GM18511 (cell line): ENCODE results near the gene STIM2.
"Not testable (repeated sequence)": the region's sequence is repeated elsewhere in the genome, so short reads cannot be mapped to it uniquely, and the experiment has no call there.

Experiments
- ATAC-seq: cut with Tn5 transposase; IDR thresholded peaks from one replicate; pipeline ENCODE4 v1.9.1; 2021; ENCODE audit warnings: mild to moderate bottlenecking, moderate library complexity; ENCODE audit not compliant: unreplicated experiment

STIM2 gene

DNA sequence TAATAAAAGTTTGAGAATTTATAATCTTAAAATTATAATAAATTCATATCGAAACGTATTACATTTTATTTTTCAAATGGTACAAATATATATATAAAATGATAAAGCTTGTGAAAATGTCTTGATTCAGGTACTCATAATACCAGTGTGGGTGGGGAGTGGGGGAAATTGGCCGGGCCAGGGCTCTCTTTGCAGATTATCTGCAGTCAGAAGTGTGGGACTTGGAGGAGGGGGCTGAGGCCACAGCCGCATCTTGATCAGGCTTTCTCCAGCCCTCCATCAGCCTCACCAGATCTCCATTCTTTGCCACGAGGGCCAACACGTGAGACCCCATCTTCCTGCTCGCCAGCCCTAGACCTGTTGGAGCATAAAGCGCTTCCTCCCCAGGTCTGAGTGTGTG lies 86.7 kb downstream of the STIM2 start:
- no peak for ATAC-seq

DNA sequence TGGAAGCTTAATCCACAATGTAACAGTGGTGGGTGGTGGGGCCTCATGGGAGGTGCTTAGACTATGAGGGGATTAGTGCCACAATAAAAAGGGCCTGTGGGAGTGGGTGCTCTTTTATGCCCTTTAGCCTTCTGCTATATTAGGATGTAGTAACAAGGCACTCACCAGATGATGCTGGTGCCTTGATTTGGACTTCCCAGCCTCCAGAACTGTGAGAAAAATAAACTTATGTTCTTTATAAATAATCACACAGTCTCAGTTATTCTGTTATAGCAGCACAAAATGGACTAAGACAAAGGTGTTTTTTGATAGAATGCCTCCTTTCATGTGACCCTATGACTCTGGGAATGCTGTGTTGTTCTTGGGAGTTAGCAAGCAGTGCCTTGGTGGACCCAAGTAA lies 89.8 kb downstream of the STIM2 start:
- ATAC-seq, result no peak

DNA sequence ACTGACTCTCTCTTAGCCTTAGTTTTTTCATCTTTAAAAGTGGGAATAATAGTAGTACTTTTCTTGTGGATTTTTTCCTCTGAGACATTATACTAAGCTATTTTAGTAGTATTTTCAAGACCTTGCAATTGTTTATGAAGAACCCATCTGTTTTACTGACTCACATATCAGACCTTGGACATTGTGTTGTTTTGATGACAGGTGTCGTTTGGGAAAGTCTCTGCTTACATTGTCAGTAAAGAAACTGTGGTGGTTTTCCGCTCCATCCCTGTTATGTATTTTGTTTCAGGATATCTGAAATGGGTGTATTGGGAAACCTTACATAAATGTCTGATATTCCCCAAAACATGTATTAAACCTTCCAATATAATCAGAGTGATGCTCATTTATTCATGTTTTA lies 92.2 kb downstream of the STIM2 start:
- no peak for ATAC-seq

DNA sequence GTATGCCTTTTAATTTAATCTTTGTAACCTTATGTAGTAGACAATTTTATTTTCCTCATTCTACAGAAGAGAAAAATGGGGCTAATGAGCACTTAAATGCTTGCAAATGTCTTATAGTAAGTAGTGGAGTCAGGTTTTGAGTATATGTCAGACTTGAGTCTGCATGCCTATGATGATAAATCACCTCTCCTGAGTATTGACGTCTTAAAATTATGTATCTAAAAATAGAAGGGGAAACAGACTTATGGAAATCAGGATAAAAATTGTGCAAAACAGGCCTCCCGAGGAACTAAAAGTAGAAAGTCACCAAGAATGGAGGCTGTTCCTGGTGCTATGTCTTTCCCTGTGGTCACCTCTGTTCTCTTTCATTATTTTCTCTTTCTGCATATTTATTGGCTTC lies 92.7 kb downstream of the STIM2 start:
- no peak for ATAC-seq

DNA sequence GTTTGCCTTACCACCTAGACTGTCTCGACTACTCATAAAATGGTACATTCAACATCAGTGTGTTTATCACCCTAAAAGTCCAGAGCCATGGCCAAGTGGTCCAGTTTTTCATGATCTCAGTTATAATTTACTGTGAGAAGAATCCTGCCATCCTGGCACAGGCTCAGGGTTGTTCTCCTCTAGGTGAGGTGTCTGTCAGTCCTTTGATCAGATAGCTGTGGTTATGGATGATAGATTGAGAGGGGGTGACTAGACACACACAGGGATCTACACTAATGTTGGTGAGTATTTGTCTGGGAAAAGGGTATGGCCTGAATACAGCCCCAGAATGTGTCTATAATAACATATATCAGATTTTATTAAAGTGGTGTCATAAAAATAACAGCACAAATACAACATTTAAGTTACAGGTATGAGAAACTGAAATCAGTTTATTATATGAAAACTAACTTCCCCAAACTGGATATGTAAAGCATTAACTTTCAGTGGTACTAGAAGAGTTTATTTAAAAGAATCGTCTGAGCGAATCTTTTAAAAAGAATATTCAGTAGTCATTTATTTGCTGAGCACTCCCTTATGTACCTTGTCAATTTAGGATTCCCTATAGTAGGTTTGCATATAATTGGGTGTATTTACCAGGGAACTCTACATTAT lies 93.3 kb downstream of the STIM2 start:
- no peak for ATAC-seq

DNA sequence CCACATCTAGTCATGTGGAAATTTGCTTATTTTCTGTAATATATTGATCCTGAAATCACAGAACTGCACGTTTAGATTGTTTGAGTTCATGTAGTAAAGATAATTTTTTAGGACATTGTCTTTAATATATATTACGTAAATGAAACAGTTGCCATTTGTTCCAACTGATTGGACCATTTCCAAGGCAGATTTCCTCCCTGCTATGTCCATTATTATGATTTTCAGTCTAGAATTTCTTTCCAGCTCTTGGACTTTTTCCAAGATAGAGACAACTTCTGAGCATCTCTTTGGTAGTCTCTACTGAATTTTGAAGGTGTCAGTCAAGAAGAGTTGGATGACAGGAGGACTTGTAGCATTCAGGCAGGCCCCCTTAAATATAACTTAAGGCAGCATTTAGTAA lies 94.6 kb downstream of the STIM2 start:
- ATAC-seq, result no peak

DNA sequence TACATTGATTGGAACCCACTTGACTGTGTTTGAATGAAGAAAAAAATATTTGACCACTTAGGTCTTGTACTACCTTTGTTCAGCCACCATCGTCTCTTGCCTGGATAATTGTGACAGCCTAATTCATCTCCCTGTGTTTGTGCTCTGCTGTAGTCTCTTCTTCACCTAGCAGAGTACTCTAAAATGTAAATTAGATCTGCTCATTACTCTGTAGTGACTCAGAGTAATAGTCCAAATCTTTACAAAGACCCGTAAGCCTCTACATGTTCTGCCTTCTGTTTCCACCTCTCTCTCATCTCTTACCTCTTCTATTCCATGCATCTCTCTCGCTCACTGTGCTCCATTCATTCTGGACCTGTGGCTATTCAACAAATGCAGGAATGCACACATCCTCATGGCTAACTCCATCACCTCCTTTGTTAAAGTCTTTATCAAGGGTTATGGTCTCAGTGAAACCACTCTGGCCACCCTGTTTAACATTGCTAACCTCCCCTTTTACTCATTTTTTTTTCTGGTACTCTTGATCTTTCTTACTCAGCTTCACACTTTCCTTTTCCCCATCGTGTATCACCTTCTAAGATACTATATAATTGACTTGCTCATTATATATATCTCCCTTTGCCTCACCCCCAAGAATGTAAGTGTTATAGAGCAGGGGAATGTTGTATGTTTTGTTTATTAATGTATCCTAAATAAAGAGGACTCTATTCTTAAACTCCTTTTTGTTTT lies 98.4 kb downstream of the STIM2 start:
- no peak for ATAC-seq

DNA sequence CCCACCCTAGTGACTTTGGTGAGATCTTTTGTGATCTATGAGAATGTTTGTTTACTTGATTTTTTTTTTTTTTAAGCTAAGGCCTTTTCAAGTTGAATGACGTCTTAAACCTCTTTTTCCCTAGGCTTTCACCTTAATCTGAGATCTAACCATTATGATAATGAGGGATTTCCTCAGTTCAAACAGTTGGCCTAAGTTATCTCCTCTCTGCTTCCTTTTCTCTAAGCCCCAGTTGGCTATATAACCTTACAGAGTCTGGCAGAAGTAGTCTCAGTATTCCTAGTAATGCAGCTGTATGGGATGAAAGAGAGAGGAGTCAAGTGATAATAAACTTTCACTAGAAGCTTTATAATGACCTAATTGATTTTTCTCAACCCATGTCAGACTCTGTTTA lies 99.0 kb downstream of the STIM2 start:
- ATAC-seq, result no peak

DNA sequence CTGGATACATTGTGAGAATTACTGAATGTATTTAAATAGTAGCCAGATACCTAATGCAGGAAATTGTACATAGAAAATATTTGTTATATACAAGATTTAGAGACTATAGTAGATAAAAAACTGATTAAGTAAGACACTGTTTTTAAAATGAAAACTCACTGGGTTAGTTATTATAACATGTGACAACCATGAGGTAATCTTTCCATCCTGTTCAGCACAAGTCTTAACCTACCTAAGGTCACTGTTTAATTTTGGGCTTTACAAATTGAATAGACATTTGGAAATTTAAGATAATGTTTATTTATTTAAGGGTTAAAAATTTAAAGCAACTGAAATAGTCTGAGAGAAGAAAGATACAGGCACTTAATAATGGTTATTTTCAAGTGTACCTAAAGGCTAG lies 102.1 kb downstream of the STIM2 start:
- ATAC-seq, result no peak

DNA sequence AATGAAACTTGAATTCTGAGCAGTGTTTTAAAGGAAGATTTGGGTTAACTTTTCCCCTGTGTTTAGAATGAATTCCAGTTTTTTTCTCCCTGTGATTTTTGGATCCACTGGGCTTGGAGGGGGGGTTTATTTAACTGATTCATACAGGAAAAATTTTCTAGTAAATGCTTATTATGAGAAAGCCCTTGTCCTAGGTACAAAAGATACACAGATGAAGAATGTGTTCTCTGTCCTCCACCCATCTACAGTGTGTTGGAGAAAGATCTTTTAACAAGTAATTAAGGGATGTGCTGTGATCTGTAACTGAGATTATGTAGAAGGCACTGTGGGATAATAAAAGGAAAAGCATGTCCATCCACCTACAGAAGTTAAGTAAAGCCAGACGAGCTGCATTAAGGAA lies 103.9 kb downstream of the STIM2 start:
- no peak for ATAC-seq

DNA sequence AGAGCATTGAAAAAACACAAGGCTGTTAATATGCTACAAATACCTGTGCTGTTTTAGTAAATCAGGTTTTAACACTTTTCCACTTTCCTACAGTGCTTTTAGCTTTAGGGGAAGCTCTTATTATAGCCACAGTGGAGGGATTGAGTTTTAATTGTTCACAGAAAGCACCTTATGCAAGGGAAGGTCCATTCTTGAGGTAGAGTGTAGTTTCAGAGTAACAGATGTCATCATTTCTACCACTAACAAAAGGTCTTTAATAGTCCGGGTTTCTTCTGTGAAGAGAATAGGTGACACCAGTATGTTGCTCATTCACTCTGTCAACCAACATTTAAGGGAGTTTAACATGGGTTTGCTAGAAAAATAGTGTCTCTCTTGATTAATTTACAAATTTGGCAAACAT lies 104.4 kb downstream of the STIM2 start:
- no peak for ATAC-seq

DNA sequence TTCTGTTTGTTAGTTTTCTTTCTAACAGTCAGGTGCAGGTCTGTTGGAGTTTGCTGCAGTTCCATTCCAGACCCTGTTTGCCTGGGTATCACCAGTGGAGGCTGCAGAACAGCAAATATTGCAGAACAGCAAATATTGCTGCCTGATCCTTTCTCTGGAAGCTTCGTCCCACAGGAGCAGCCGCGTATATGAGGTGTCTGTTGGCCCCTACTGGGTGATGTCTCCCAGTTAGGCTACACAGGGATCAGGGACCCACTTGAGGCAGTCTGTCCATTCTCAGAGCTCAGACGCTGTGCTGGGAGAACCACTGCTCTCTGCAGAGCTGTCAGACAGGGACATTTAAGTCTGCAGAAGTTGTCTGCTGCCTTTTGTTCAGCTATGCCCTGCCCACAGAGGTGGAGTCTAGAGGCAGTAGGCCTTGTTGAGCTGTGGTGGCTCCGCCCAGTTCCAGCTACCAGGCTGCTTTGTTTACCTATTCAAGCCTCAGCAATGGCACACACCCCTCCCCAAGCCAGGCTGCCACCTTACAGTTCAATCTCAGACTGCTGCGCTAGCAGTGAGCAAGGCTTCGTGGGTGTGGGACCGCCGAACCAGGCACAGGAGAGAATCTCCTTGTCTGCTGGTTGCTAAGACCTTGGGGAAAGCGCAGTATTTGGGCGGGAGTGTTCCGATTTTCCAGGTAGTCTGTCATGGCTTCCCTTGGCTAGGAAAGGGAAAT lies 115.0 kb downstream of the STIM2 start:
- not testable (repeated sequence) for ATAC-seq

DNA sequence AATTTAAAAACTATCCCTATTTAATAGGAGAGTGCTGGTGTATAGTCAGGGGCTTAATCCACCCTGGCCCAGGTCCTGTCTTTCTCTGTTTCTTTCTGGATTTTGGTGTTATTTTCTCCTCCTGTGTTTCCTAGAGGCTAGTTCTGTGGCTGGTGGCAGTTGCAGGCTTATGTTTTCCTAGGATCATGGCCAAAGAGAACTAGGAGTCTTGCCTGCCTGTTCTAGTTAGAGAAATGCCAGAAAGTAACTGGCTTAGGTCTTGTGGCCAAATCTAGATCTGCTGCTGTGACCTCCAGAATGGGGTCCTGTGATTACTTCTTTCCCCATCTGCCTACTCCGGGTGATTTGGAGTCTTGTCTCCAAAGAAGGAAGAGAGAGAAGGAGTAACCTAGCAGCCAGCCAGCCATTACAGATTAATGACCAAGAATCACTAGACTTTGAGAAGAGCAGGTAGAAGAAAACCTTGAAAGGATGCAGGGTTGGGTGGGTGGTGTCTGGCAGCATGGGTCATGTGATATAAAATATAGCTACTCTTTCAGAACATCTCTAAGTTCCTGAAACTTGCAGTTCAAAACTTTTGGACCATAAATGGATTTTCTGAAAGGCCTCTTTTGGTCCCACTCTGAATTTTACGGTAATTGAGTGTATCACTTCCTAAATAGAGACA lies 117.9 kb downstream of the STIM2 start:
- ATAC-seq, result no peak

DNA sequence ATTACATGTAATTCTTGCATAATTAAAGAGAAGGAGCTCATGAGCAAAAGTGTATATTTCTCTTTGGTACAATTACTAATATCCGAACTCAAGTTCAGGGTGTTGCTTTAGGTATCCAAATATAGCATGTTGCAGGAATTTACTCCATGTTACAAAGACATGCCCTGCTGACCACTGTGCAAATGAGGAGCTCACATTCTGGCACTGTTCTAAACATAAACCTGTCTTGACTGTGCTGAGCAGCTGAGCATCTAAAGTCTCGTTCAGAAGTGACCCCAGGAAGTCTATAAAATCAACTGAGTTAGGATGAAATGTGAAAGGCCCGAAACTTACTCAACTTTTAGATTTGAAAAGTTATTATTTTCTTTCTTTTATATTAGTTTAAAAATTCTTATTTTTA lies 124.3 kb downstream of the STIM2 start:
- no peak for ATAC-seq

DNA sequence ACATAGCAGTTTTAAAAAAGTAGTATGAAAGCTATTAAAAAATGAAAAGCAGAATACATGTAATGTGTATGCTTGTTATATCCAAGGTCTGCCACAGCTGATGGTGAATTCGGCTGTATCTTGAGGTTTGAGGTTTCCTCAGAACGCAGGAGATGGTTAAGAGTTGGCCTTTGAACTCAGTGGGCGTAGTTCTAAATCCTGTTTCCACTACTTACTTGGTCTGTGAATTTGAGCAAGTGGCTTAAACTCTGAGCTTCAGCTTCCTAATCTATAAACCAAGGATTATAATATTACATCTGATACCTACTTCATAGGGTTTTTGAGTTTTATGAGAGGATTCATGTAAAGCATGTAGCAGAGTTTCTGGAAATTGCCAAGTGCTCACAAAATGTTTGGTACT lies 125.2 kb downstream of the STIM2 start:
- peak; percentile 96 for ATAC-seq

DNA sequence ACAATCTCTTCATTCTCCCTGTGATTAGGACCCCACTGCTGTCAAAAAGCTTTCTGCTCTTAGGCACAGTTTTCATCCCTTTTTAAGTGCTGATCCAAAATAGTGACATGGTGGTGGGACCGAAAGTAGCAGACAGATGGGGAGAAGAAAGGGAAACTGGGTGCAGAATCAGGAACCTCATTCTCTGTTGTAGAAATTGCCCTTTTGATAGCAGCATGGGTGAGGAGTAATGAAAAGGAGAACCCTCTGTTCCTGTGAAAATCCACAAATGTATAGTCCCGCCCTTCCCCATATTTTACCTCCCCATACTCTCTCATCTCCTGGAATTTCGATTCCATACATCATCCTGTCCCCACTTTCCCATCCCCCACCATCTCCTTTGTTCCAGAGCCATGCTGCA lies 126.5 kb downstream of the STIM2 start:
- ATAC-seq, result no peak

DNA sequence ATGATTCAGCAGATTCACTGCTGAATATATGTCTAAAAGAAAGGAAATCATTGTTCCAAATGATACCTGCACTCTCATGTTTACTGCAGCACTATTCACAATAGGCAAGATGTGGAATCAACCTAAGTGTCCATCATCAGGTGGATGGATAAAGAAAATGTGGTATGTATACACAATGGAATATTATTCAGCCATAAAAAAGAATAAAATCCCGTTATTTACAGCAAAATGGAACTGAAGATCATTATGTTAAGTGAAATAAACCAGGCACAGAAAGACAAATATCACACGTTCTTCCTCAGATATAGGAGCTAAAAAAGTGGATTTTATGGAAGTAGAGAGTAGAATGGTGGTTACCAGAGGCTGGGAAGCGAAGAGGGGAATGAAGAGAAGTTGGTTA lies 130.4 kb downstream of the STIM2 start:
- no peak for ATAC-seq

DNA sequence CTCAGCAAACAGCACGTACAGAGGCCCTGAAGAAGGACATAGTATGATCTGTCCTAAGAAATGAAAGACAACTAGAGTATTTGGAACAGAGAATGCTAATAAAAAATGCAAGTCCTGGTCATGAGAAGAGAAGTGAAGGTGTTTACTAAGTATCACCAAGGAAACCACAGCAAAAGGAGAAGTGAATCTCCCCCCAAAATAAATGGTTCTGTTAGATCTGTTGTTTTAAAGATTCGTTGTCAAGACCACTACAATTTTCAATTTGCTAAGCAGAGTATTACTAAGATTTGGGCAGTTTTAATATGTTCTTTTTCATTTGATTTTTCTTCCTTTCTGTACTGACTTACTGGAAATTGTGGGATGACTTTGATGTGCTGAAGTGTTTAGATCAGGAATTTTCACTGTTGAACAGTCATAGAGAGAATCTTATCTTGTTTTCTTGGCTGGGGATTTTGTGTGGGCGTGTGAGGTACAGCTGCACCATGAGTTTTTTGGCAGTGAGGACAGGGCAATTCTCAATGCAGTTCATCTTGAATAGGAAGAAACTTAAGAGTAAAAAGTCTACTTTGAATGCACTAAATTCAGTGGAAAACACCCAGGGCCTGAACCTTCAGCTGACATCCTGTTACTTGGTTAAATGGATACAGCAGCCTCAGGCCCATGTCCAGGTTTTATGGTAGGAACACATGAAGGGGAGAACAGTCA lies 132.2 kb downstream of the STIM2 start:
- peak; percentile 95 for ATAC-seq

DNA sequence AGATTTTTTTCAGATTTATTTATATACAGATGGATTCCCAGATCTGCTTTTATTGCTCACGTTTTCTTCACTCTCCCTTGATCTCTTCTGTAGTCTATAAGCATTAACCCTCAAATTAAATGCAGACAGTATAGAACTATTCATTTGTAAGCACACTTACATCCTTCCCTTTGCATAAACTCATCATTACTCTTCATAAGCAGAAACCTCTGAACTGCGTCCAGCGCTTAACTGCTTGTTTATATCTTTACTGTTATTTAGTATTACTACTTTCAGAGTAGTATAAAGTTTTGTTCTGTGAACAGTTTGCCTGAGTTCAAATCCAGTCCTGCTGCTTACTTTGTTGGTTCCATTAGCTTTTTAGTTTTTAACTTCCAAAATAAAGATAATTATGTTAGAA lies 132.9 kb downstream of the STIM2 start:
- ATAC-seq, result no peak

DNA sequence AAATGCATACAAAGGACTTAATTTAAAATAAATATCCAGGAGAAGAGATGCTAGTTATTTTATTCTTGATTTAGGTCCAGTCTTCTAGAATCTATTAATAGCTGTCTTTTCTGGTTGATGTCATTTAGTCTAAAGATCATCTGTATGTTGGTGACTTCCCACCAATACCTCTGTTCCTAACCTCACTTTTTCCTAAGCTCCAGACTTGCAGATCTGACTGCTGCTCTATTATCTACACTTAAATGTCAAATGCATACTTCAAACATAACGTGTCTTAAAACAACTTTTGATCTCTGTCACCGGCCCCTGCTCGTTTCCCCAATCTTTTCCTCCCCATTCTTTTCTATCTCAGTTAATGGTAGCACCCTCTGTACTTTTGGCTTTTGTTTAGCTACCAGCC lies 133.3 kb downstream of the STIM2 start:
- ATAC-seq, result no peak

DNA sequence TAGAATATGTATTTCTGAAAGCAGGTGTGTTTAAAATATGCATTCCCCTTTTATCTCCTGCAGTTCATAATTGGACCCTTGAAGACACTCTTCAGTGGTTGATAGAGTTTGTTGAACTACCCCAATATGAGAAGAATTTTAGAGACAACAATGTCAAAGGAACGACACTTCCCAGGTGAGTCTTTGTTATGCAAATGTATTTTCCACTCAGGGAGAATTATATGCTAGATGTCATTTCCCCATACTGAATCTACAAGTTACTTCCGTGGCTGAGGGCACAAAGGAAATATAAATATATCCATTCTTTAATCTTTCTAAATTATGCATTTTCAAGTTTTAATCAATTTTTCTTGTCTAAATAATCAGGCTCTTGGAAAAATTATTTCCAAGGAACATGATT lies 134.7 kb downstream of the STIM2 start:
- ATAC-seq, result no peak
